Stimulated activated CD8-positive, alpha-beta memory T cell treated with anti-CD3 and anti-CD28 coated beads, Interleukin-4, amount 100 ng/mL, for 1 hour (primary cell): ENCODE results near the gene RFTN2.
"Not testable (repeated sequence)": the region's sequence is repeated elsewhere in the genome, so short reads cannot be mapped to it uniquely, and the experiment has no call there.

Source experiments
- DNase-seq, 2 donors: peaks; one replicate each; pipeline ENCODE4 v3.0.0-alpha.2; 2020; ENCODE audit warnings: low read depth in 2 of 2, low spot score in 1 of 2

Gene RFTN2

DNA sequence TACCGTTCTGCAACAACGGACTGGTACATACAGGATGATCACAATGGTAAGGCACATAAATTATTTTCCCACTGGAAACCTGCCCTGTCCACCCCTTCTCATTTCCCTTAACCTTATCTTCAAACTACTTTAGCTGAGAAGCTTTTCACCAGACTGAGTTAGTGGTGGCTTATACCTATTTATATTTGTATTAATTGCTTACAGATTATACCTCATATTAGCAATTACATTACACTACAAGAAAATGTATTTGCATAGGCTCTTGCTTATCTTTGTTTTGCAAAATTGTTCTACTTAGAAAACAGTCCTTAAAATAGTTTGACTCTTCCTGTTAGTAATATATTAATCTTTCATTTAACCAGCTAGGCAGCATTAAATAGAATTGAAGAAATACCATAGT is 124.1 kb downstream of the RFTN2 start:
- not testable (repeated sequence) for DNase-seq

- no peak for DNase-seq
Observed at GRCh38 chr2:197548582-197548981, 126.8 kb downstream of the RFTN2 start.

GRCh38 chr2:197547163-197547900 is 128.1 kb downstream of the RFTN2 start:
- DNase-seq, result no peak

DNA sequence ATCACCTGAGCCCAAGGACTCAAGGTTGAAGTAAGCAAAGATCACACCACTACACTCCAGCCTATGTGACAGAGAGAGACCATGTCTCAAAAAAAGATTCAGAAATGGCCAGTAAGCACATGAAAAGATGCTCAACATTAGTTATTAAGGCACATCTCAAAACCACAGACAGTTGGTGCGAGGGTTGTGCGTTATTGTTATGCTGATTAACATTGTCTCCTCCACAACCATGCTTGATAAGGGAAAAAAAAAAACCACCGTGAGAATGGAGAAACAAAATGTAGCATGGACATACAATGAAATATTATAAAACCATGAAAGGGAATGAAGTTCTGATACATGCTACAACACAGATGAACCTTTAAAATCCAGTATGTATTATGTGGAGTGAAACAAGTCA is 132.2 kb downstream of the RFTN2 start:
- DNase-seq, result no peak

GRCh38 chr2:197539734-197540133 is 135.7 kb downstream of the RFTN2 start:
- DNase-seq, result no peak

GRCh38 chr2:197538412-197538811 is 137.0 kb downstream of the RFTN2 start:
- DNase-seq, result no peak
